ENCODE measurements around the gene UGGT1.

DNA sequence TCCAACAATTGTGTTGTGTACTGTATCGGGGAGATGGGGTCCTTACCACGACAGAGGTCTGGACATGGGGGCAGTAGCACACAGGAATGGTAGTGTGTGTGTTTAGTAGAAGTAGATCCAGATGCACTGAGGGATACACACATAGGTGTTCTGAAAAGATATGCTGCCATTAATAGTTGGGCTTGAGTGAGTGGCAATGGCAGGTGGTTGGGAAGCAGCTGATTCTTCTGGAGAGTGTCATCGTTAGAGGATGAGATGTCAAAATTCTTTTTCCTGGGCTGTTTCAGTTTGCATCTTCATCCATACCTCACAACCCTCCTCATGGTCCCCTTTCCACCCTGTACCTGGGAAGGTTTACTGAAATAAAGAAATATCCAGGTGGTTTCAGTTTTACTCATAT, 66.6 kb downstream of the UGGT1 start:
- no peak for TF ChIP-seq CTCF (IDR thresholded peaks at IDR 0.05; ENCODE audit: low read depth, low read length, poor library complexity, severe bottlenecking)
- TF ChIP-seq EZH2phosphoT487 (IDR thresholded peaks at IDR 0.05; ENCODE audit: borderline replicate concordance, low read length): no peak

Measured in DOHH2 (cell line).